ENCODE measurements around the gene PPP2R2C.

Gene PPP2R2C

DNA sequence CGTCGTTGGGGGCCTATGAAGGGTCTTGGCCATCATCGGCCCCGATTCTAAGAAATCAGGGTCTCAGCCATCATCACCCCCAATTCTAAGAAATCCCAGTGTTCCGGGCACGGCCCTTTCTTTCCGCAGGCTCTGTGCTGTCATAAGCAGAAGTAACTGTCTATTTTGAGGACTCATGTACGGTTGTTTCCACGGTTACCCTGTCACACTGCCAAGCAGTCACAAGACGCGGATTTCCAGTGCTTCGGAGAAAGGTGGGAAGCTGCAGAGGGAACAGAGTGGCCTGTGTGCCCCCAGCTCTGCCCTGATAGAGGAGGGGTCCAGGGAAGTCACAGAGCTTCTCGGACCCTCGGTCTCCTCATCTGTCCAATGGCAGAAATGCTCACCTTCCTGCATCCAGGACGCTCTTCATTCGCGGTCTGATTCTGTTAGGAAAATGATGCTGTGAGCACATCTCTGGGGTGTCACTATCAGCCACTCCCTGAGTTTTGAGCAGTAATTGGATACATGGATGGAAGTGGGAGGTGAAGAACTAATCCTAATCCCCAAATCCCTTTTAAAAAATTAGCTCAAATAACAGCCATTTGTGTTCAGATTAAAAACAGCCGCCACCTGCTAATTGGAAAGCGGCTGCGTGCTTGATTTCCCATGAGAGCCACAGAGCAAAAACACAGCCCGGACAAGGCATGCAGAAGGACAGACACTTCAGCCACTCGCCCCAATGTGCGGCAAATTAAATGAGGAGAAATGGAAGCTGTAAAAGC, 129.7 kb downstream of the PPP2R2C start:
- DNase-seq (ENCODE audit: low read depth) = no peak

DNA sequence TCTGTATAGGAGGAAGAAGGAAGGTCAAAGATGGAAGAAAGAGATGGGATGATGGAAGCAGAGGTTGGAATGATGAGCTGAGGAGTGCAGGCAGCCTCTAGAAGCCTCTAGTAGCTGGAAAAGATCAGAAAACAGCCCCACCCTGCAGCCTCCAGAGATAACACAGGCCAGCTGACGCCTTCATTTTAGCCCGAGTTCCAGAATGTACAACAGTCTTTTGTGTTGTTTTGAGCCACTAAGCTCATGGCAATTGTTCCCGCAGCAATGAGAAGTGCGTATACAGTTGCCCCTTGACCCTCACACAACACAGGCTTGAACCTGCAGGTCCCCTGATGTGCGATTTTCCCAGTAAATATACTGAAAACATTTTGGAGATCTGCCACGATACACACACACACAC, 130.7 kb downstream of the PPP2R2C start:
- DNase-seq (ENCODE audit: low read depth) = no peak

- no peak for DNase-seq (ENCODE audit: low read depth)
Measured at GRCh38 chr4:6340446-6341015, 131.9 kb downstream of the PPP2R2C start.

DNA sequence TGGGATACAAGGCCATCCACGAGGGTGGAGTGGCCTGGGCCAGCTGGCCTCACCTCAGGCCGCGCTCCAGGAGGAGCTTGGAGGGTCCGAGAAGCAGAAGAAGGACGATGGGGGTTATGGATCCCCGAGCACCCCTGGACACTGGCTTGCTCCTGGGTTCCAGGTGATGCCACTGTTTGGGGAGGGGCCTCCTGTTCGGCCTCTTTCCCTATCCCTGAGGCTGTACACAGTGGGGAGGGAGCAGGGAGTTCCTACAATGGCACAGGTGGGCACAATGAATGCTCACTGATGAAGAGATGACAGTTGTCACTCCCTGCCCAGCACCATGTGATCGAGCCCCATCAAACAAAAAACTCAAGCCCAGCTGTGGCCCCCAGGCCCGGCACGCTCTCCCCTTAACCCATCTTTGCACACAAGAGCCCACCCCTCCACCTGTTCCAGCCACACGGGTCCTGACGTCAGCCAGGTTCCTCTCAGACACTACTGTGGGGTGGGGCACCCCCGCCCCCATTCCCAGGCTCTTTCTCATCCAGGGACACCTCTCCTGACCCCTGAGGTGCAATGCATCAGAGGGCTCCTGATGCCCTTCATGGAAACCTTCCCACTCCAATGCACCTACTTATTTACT, 132.5 kb downstream of the PPP2R2C start:
- DNase-seq (ENCODE audit: low read depth) = no peak

DNA sequence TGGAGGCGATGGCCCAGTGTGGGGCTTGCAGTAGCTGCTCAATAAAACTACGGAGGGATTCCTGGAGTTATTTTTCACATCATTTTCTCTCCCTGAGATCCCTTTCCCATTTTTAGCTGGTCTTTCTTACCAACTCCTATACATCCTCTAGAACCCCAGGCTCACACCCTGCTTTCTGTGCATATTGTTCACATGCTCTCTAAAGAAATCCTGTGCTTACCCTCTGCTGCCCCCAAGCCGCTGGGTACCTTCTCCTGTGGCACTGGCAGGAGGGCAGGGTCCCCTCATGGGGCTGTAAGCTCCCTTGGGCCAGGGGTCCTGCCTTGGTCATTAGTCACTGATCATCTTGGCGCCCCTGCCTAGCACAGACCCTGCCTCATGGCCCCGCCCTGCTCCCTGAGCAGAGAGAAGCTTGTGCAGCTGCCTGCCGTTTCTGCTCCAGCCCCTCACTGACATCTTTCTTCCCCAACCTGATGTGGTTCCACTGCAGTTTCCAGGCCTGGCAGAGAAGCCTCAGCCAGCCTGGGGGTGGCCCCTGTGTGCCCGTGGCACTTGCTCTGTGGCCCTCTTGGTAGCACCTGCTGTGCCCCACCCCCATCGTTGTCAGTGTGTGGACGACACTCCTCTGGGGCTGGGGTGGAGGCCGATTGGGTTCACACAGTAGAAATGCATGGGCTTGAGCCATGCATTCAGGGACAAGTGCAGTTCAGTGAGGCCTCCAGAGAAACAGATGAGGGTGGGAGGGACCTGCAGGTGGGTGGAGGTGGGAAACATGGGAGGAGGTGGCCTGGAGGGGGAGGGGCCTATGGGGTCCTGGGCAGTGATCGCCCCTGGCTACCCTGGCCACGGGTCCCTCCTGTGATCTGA, 133.2 kb downstream of the PPP2R2C start:
- no peak for DNase-seq (ENCODE audit: low read depth)

DNA sequence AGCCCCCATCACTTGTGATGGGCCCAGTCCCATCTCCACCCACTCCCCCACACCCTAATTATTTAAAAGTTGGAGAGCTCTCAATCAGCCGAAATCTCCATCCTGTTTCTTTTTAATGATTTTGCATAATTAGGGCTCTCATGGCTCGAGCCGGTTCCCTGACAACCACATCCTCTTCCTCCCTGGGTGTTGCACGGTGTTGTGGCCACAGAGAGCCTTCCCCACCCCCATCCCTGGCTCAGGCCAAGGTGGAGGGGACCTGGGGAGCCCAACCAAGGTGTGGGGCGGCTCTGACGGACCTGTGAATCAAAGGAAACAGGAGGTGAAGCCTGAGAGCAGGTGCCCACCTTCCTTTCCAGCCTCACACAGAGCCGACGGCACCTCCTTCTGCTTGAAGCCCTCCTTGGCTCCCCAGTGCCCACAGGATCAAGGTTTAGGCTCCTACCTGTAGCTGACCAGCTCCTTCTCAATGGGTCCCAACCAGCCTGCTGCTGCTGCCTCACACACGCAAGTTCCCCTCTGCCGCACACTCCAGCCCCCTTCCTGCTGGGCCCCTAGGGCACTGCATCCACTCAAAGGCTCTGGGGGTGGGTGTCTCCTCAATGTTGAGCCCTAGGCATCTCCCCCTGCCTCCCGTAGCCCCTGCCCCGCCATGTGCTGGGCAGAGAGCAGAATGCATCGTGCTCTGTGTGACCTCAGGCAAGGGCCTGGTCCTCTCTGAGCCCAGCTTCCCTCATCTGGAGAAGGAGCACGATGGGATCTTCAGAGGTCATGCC, 134.1 kb downstream of the PPP2R2C start:
- no peak for DNase-seq (ENCODE audit: low read depth)

DNA sequence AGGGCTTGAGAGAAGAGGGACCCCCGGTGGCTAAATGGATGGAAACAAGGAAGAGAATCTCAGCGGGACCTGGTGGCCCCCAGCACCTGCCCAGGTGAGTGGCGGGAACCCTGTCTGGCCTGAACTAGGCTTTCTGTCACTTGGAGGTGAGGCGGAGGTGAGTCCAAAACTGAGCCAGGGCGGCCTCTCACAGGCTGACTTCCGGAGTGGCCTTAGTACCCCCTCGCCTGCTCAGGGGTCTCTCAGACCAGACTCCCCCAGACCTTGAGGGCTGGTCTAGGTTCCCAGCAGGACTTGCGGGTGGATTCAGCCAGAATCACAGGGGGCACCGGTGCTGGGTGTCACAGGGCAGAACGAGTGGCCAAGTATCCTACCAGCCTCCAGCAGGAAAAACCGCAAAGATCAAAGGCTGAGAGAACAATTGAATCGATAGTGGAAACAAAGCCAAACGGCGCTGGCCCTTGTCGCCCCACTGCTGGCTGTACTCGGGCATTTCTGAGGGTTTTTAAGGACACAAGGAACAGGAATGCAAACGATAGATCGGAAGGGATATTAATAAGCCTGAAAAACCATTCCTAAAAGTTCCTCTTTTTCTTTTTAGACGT, 135.0 kb downstream of the PPP2R2C start:
- no peak for DNase-seq (ENCODE audit: low read depth)

DNA sequence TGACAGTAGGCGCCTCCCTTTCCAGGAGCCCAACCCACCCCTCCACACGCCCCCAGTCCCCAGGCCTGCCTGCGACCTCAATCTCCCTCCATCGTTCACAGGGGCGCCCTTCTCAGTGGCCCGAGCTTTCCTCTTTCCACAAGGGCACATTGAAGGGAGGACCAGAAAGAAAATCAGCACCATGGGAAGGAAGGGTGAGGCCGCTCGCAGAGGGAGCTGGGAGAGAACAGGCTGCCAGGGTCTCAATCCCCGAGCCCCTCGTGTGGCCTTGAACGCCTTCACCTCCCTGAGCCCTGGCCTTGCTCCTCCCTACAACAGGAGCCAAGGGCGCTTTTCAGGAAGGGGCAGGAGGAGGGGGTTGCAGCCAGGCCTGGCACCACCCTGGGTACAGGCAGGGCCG, 136.2 kb downstream of the PPP2R2C start:
- no peak for DNase-seq (ENCODE audit: low read depth)

DNA sequence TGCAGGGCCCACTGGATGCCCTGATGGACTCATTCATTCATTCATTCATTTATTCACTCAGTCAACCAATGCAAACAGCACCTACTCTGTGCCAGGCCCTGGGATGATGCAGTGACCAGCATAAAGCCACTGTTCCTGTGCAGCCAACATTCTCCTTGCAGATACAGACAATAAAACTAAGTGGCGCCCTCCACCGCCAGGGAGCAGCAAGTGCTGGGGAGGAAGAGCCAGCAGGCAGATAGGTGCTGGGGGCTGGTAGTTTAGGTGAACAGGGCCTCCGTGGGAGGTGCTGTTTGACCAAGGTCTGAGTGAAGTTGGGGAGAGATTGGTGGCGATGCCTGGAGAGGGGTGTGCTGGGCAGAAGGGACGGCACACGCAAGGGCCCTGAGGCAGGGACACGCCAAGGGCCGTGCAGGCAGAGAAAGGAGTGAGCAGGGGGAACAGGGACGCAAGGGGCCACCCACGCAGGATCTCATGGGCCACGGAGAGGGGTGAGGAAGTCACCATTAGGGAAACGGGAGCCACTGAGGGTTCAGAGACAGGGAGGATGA, 137.3 kb downstream of the PPP2R2C start:
- DNase-seq (ENCODE audit: low read depth) = no peak

DNA sequence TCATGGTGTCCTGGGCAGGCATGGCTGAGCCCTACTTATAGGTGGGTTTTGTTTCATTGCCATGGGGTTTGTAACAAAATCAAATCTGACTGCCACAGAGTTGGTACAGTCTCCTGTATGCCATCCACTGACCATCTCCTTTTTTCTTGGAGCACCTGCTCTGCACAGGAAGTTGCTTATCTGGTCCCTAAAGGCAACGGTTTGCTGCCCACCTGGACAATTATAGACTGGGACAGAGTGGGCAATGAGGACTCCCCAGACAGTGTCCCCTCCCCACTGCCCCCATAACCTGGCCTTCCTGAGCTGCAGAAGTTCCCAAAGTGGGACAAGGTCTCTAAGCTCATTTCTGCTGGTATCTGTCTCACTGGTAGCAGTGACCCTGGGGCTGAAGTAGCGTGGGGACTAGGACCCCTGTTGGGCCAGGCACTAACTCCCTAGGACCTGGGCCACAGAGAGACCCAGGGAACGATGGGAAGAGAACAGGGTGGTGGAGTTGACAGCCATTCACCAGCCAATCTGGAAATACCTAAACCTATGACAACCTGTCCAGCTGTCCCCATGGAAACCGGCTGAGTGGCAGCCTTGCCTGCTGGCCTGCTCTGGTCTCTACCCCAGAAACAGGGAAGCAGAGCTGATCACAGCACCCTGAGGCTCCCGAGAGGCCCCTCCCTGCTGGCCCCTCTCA, 138.1 kb downstream of the PPP2R2C start:
- DNase-seq (ENCODE audit: low read depth) = no peak

GRCh38 chr4:6333301-6334202, 138.9 kb downstream of the PPP2R2C start:
- no peak for DNase-seq (ENCODE audit: low read depth)

GRCh38 chr4:6332669-6333050, 139.8 kb downstream of the PPP2R2C start:
- DNase-seq (ENCODE audit: low read depth) = no peak

DNA sequence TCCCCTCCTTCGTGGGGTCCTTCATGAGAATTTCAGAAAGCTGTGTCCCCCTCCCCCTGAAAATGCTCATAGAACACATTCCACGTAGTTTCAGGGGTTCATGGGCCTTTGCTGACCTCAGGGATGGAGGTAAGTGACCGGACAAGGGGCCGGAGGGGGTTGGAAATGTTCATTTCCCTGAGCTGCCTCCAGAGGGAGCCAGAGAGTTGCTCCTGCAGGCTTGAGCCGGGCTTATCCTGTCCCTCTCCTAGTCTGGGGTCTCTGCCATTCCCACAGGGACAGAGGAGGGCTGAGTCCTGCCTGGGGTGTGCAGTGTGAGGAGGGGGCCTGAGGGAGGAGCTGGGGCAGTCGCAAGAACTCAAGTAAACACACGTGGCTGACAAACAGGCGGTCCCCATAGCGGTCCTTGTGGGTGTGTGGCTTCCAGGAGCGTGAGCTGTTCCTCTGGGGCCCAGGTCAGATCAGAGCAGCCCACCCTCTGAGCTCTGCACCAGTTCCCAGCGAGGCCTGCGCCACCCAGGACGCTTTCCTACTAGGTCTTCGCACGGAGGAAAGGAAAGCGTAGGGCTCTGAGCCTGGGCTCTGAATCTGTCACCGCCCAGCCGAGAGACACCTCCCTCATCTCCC, 140.3 kb downstream of the PPP2R2C start:
- no peak for DNase-seq (ENCODE audit: low read depth)

DNA sequence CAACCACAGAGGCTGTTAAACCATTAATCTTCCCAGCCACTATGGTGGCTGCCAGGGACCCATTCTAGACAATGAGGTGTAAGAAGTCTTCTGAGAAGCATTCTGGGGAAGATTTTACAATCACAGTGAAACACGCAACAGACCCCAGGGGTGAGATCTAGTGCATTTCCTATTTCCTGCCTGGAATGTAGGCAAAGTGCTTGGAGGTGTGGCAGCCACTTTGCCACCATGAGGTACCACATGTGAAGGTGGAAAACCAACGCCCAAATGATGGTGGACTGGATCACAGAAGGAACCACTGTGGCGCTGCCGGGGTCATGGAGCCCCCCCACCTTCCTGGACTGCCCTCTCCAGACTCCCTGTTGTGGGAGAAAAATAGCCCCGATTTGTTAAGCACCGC, 140.9 kb downstream of the PPP2R2C start:
- DNase-seq (ENCODE audit: low read depth) = no peak

DNA sequence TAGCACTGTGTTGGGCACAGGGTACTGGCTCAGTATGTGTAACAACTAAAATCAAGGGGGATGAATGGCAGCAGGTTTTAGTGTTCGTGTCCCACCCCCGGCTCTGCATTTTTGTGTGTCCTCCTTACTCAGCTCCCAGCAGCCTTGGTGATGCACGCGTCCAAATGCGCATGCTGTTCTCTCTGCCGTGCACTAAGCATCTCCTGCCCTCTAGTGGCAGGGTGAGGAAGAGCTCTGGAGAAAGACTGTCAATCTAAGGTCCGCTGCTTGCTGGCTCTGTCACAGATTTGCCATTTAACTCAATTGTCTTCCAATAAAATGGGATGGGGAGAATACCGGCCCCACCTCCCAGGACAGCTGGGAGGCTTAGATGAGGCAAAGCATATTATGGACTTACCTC, 141.4 kb downstream of the PPP2R2C start:
- DNase-seq (ENCODE audit: low read depth) = no peak

- DNase-seq (ENCODE audit: low read depth) = no peak
Measured at GRCh38 chr4:6330384-6330767, 142.0 kb downstream of the PPP2R2C start.

DNA sequence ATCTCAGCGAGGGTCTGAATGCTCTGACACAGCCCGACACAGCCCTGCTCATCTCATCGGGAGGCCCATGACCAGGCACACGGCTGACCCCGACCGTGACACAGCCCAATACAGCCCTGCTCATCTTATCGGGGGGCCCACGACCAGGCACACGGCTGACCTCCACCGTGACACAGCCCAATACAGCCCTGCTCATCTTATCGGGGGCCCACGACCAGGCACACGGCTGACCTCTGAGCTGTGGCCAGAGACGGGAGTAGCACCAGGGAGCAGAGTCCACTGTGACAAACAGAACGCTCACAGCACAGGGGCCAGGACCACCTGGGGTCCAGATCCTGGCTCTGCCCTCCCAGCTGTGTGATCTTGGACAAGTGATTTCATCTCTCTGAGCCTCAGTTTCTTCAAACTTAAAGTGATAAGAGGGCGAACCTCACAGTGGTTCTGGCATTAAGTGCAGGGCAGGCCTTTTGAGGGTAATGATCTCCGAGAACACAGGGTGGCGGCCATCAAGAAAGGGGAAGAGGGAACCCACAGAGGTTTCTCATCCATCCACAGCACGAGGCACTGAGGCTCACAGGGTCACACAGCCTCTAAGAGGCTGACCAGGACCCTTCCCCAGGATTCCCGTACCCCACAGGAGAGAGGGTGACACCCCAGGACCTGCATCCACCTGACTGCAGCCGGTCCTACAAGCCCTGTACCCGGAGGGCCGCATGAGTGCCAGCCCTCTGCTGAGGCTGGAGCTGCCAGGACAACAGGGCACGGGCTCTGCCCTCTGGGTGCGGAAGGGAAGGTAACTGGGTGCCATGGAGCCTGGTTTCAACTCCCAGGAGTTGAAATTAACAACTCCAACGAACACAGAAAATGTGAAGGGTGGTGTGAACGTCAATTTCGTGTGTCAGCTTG, 142.7 kb downstream of the PPP2R2C start:
- no peak for DNase-seq (ENCODE audit: low read depth)

GRCh38 chr4:6328526-6328925, 143.9 kb downstream of the PPP2R2C start:
- DNase-seq (ENCODE audit: low read depth) = no peak

Data from stimulated activated CD8-positive, alpha-beta memory T cell treated with anti-CD3 and anti-CD28 coated beads, Interleukin-4, amount 100 ng/mL, for 24 hours (primary cell).